Retinal pigment epithelial cell (primary cell): ENCODE data around the gene PLCG2.

Experiments used
- DNase-seq: peaks from one replicate; pipeline ENCODE4 v3.0.0-alpha.2; 2010; ENCODE audit warnings: low read depth
- H3K4me3 ChIP-seq: 2 replicates; pipeline ENCODE4 v1.5.1; 2011; ENCODE audit warnings: mild to moderate bottlenecking, low read length, control low read depth, moderate library complexity
- CTCF ChIP-seq: conservative IDR thresholded peaks from 2 replicates; pipeline ENCODE4 v1.5.1; 2011; ENCODE audit warnings: low read depth, low read length, control low read depth, inconsistent platforms

Gene PLCG2

DNA sequence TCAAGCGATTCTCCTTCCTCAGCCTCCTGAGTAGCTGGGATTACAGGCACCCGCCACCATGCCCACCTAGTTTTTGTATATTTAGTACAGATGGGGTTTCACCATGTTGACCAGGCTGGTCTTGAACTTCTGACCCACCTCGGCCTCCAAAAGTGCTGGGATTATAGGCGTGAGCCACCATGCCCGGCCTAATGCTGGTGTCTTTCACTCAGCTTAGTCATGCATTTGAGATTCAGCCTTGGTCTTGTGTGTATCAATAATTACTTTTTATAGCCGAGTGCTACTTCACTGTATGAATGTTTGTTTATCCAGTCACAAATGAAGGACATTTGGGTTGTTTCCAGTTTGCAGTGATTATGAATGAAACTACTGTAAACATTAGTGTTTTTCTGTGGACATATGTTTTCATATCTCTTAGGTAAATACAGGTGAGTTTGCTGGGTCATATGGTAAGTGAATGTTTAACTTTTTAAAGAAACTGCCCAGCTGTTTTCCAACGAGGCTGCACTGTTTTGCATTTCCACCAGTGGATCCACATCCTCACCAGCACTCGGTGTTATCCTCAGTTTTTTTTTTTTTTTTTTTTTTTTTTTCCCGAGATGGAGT, 11.0 kb upstream of the PLCG2 start:
- DNase-seq, result no peak
- no peak for TF ChIP-seq CTCF
- H3K4me3 ChIP-seq, result no peak overlapping the region

DNA sequence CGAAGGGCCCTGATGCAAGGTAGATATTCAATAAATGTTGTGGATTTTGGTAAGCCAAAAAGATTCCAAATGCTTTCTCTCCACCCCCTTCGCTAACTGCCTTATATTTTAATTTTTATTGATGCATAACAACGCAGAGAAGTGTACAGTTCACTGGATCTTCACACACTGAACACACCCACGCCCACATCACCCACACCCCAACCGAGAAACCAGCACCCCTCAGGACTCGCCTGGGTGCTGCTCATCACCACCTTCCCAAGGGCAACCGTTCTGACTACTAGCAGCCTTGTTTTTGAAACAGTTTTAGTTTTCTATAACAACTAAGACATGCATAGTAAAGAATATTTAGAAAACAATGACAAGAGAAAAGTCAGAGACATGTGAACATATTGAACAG, 9.1 kb upstream of the PLCG2 start:
- H3K4me3 ChIP-seq, result no peak overlapping the region
- DNase-seq, result no peak
- TF ChIP-seq CTCF, result no peak

DNA sequence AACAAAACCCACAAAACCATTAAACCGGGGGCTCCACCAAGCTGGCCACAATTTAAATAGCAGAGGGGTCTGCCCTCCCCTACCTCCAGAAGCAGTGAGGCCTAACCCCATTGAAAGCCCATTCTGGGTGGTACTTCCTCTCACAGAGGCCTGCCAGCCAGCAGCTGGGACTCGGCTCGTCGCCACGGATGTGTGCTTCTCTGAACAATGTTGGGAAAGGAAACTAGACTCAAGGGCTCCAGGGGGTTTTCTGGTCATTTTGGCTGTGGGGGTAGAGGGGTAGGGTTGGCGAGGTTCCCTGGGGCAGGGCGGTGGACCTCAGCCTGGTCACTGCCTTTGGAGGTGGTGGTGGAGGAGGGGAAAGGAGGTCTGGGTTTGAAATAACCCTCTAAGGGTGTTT, 4.7 kb upstream of the PLCG2 start:
- DNase-seq, result no peak
- no peak for TF ChIP-seq CTCF
- H3K4me3 ChIP-seq, result no peak overlapping the region

DNA sequence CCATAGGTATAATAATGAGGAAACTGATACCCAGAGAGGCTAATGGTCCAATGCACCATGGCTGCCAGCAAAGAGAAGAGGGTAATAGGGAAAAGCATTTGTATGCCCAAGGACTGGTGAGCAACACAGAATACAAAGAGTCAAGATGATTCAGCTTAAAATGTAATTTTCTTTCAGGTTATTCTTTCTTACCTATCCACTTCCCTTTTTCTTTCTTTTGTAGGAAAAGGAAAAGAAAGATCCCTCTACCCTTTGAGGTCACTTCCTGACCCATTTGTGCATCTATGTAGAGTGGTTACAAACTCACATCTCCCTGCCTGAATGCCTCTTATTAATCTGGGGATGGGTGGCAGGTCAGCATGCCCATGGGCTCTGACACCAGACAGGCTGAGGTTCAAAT, 3.5 kb upstream of the PLCG2 start:
- DNase-seq, result no peak
- no peak overlapping the region for H3K4me3 ChIP-seq
- TF ChIP-seq CTCF, result no peak

GRCh38 chr16:81778231-81778630, 860 bp upstream of the PLCG2 start:
- TF ChIP-seq CTCF, result no peak
- no peak overlapping the region for H3K4me3 ChIP-seq
- no peak for DNase-seq

GRCh38 chr16:81779536-81780320, 637 bp downstream of the PLCG2 start:
- H3K4me3 ChIP-seq, result peak overlapping the region; percentile 45
- no peak for DNase-seq
- no peak for TF ChIP-seq CTCF

- no peak overlapping the region for H3K4me3 ChIP-seq
- TF ChIP-seq CTCF, result no peak
- no peak for DNase-seq
Observed at GRCh38 chr16:81780350-81780749, 1.3 kb downstream of the PLCG2 start.
